ENCODE measurements around the gene ZMIZ1. TPM values are rescaled to one million over a fixed set of nuclear protein-coding genes. Genes with fewer than 3 reads are reported as not detected.
A peak's percentile ranks its signal among the peaks of the same experiment; 100 is the strongest.

The ZMIZ1 gene
- total RNA-seq, 4 donors from 2014 or later: 71.9 to 104 (median 79.5) TPM

- 91% methylated on average over 7 of the region's 10 CpGs for WGBS
- Histone ChIP-seq H3K36me3 (peaks cover 40% of the 10 kb centered on the region), H3K27ac (no peak overlapping the region), H3K4me3 (no peak overlapping the region), H3K27me3 (no peaks in the 10 kb centered on the region), H3K9me3 (no peaks in the 10 kb centered on the region), H3K4me1 (peaks cover 45% of the 10 kb centered on the region)
- DNase-seq (ENCODE audit: low spot score in 2 of 2): no peak
- TF ChIP-seq EP300 (IDR thresholded peaks at IDR 0.05) (no peak), POLR2A (IDR thresholded peaks at IDR 0.05) (no peak), POLR2AphosphoS5 (IDR thresholded peaks at IDR 0.05) (no peak)
- TF ChIP-seq, protein P1, sequence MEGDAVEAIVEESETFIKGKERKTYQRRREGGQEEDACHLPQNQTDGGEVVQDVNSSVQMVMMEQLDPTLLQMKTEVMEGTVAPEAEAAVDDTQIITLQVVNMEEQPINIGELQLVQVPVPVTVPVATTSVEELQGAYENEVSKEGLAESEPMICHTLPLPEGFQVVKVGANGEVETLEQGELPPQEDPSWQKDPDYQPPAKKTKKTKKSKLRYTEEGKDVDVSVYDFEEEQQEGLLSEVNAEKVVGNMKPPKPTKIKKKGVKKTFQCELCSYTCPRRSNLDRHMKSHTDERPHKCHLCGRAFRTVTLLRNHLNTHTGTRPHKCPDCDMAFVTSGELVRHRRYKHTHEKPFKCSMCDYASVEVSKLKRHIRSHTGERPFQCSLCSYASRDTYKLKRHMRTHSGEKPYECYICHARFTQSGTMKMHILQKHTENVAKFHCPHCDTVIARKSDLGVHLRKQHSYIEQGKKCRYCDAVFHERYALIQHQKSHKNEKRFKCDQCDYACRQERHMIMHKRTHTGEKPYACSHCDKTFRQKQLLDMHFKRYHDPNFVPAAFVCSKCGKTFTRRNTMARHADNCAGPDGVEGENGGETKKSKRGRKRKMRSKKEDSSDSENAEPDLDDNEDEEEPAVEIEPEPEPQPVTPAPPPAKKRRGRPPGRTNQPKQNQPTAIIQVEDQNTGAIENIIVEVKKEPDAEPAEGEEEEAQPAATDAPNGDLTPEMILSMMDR (IDR thresholded peaks at IDR 0.05): no peak
Observed at GRCh38 chr10:79173582-79174262, 105.0 kb downstream of the ZMIZ1 start.

GRCh38 chr10:79176052-79176501 is 107.3 kb downstream of the ZMIZ1 start:
- Histone ChIP-seq H3K27ac (peak overlapping the region; percentile 49), H3K9me3 (no peaks in the 10 kb centered on the region), H3K36me3 (peaks cover 19% of the 10 kb centered on the region), H3K4me1 (peaks cover 67% of the 10 kb centered on the region), H3K27me3 (no peaks in the 10 kb centered on the region), H3K4me3 (no peak overlapping the region)
- TF ChIP-seq, protein P1 (IDR thresholded peaks at IDR 0.05): no peak
- TF ChIP-seq POLR2AphosphoS5 (IDR thresholded peaks at IDR 0.05) (no peak), EP300 (IDR thresholded peaks at IDR 0.05) (no peak), POLR2A (IDR thresholded peaks at IDR 0.05) (no peak)
- 59% methylated on average over 9 of the region's 10 CpGs for WGBS
- DNase-seq (ENCODE audit: low spot score in 2 of 2): no peak

DNA sequence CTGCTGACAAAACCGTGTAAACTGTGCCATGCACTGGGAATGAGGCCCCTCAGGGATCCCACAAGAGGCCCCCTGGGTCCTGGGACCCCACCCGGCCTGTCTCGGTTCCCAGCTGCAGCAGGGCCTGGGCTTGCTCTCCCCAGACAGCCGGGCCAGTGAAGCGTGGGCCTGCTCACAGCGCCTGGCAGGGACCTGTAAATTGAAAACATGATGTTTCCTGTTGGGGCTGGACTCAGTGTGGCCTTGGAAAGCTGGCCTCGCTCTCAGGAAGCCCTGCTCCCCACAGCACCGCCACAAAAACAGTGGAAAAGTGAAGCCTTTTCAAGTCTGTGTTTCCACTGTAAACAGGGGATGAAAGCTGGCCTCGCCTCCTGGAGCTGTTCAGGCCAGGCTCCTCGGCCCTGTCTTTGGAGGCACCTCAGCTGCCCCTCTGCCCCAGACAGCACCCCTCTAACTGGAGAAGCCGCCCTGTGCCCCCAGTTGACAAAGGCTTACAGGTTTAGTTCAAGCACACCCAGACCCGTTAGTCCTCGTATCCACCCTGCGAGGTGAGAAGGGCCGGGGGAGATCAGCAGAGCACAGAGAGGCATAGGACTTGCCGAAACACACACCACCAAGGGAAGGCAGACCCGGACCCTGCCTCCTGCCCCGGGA is 108.3 kb downstream of the ZMIZ1 start:
- Histone ChIP-seq H3K4me1 (peaks cover 77% of the 10 kb centered on the region), H3K27me3 (no peaks in the 10 kb centered on the region), H3K9me3 (no peaks in the 10 kb centered on the region), H3K36me3 (peaks cover 9% of the 10 kb centered on the region), H3K4me3 (no peak overlapping the region), H3K27ac (peak overlapping the region; percentile 49)
- no peak for DNase-seq (ENCODE audit: low spot score in 2 of 2)
- TF ChIP-seq POLR2A (IDR thresholded peaks at IDR 0.05) (no peak), POLR2AphosphoS5 (IDR thresholded peaks at IDR 0.05) (no peak), EP300 (IDR thresholded peaks at IDR 0.05) (no peak)
- TF ChIP-seq, protein P1 (IDR thresholded peaks at IDR 0.05): no peak
- 64% methylated on average over 9 of the region's 18 CpGs for WGBS

DNA sequence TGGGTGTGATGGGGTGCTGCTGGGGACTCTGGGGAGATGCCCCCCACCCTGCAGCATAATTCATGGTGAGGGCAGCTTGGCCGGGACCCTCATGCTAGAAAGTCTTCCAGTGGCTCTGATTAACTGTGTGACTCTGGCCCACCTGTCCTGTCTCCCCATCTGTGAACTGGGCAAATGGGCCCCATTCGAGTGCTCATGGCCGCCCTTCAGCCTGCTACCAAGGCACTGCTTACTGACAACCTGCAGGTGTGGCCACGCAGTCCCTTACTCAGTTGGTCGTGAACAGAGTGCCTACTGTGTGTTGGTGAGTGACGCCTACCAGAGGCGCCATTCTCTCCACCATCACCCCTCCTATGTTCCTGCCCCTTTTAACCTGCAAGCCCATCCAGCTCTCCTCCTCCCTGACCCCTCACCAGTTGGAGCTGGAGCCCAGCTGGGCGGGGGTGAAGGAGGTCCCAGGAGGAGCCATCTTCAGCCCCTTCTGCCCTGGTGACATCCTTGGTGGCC is 109.4 kb downstream of the ZMIZ1 start:
- DNase-seq (ENCODE audit: low spot score in 2 of 2): no peak
- WGBS: 79% methylated on average over 3 of the region's 8 CpGs
- H3K4me3 ChIP-seq: no peak overlapping the region
- no peaks in the 10 kb centered on the region for H3K9me3 ChIP-seq
- peak overlapping the region; percentile 44 for H3K27ac ChIP-seq
- TF ChIP-seq, protein P1 (IDR thresholded peaks at IDR 0.05): no peak
- no peak for TF ChIP-seq POLR2A (IDR thresholded peaks at IDR 0.05)
- TF ChIP-seq EP300 (IDR thresholded peaks at IDR 0.05): no peak
- TF ChIP-seq POLR2AphosphoS5 (IDR thresholded peaks at IDR 0.05): no peak
- no peaks in the 10 kb centered on the region for H3K27me3 ChIP-seq
- H3K4me1 ChIP-seq: peaks cover 87% of the 10 kb centered on the region
- H3K36me3 ChIP-seq: peaks cover 5% of the 10 kb centered on the region

- Histone ChIP-seq H3K4me3 (no peak overlapping the region), H3K9me3 (no peaks in the 10 kb centered on the region), H3K27ac (peak overlapping the region; percentile 44), H3K36me3 (peaks cover 4% of the 10 kb centered on the region), H3K4me1 (peaks cover 93% of the 10 kb centered on the region), H3K27me3 (no peaks in the 10 kb centered on the region)
- WGBS: 35% methylated on average over 6 of the region's 9 CpGs
- TF ChIP-seq, protein P1 (IDR thresholded peaks at IDR 0.05): no peak
- TF ChIP-seq POLR2A (IDR thresholded peaks at IDR 0.05): no peak
- no peak for TF ChIP-seq EP300 (IDR thresholded peaks at IDR 0.05)
- TF ChIP-seq POLR2AphosphoS5 (IDR thresholded peaks at IDR 0.05): no peak
- DNase-seq (ENCODE audit: low spot score in 2 of 2): no peak
Observed at GRCh38 chr10:79178614-79179163, 109.9 kb downstream of the ZMIZ1 start.

All from suprapubic skin (tissue), 4 donors.